Glomerular endothelial cell (primary cell): ENCODE data around the gene SLC16A7. TPM values are rescaled to one million over a fixed set of nuclear protein-coding genes. Genes with fewer than 3 reads are reported as not detected.
"Not testable (repeated sequence)": the region's sequence is repeated elsewhere in the genome, so short reads cannot be mapped to it uniquely, and the experiment has no call there.

Source experiments
- DNase-seq: peaks from one replicate; pipeline ENCODE4 v3.0.0-alpha.2; 2011; ENCODE audit warnings: low read depth, low spot score; ENCODE audit errors: extremely low read depth
- total RNA-seq: library from RNA; depleted of rRNA; stranded (reverse); fragments of >200 nt; gene quantifications from 2 replicates; pipeline ENCODE4 v1.2.3, GENCODE V29; 2015

Gene SLC16A7
- total RNA-seq, 1 donor from 2014 or later = 12.7 TPM

GRCh38 chr12:59733200-59733599 is 137.4 kb downstream of the SLC16A7 start:
- DNase-seq = no peak

- no peak for DNase-seq
Measured at GRCh38 chr12:59734371-59734770, 138.5 kb downstream of the SLC16A7 start.

- no peak for DNase-seq
Measured at GRCh38 chr12:59735231-59735630, 139.4 kb downstream of the SLC16A7 start.

DNA sequence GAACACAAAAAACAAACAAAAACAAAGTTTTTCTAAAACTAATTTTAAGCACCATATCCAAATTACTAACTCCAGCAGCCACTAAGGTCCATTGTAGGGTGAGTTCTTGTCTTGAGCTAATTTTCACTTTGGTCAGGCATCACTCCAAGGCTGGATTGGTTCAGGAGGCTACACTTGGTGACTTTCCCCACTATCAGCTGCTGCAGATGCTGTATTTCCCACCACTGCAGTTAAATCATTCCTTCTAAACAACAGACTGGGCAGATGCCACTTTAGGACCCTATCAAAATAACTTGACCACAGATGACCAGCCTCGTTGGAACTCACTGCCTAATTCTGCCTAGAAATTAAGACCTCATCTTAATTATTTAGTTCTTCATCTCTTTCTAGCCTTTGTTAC is 140.5 kb downstream of the SLC16A7 start:
- no peak for DNase-seq

- no peak for DNase-seq
Measured at GRCh38 chr12:59736786-59737185, 141.0 kb downstream of the SLC16A7 start.

GRCh38 chr12:59737725-59738463 is 142.1 kb downstream of the SLC16A7 start:
- DNase-seq = no peak

- no peak for DNase-seq
Measured at GRCh38 chr12:59742841-59743240, 147.0 kb downstream of the SLC16A7 start.

- no peak for DNase-seq
Measured at GRCh38 chr12:59744564-59744963, 148.7 kb downstream of the SLC16A7 start.

DNA sequence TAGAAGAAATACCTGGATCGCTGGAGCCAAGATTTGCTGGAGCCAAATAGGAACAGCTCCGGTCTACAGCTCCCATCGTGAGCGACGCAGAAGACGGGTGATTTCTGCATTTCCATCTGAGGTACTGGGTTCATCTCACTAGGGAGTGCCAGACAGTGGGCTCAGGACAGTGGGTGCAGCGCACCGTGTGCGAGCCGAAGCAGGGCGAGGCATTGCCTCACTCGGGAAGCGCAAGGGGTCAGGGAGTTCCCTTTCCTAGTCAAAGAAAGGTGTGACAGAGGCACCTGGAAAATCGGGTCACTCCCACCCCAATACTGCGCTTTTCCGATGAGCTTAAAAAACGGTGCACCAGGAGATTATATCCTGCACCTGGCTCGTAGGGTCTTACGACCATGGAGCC is 155.3 kb downstream of the SLC16A7 start:
- not testable (repeated sequence) for DNase-seq

DNA sequence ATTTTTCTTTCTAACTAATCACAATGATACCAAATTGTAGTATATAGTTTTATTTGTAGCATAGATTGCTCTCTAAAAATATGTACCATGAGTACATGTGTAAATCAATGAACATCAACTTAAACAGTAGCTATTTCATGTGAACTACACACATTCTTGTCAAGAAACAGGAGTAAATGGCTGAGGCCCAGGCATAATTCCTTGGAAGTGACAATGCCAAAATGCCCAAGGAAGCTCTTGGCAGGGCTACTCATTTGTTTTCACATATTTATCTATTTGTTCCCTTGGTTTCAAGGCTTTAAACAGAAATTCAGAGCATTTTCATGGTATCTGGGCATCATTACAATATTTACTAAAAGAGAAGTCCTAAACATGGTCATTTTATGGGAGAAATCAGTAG is 165.7 kb downstream of the SLC16A7 start:
- no peak for DNase-seq

DNA sequence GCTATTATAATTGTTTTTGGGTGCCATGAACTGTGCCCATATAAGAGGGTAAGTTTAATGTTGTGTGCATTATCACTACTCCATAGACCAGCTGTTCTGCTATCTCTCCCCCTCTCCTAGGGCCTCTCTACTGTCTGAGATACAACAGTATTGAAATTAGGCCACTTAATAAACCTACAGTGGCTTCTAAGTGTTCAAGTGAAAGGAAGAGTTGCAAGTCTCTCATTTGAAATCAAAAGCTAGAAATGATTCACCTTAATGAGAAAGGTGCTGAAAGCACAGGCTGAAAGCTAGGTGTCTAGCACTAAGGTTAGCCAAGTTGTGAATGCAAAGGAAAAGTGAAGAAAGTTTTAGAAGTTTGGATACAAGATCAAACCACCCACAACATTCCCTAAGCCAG is 168.0 kb downstream of the SLC16A7 start:
- DNase-seq = no peak

DNA sequence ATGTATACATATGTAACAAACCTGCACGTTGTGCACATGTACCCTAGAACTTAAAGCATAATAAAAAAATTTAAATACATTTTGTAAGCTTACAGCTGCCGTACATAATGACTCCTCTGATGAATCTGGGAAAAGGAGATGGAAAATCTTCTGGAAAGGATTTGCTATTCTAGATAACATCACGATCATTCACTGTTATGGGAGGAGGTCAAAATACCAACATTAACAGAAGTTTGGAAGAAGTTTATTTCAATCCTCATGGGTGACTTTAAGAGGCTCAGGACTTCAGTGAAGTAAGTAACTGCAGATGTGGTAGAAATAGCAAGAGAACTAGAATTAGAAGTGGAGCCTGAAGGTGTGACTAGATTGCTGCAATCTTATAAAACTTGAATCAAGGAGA is 172.2 kb downstream of the SLC16A7 start:
- no peak for DNase-seq

GRCh38 chr12:59780605-59781135 is 184.8 kb downstream of the SLC16A7 start:
- DNase-seq = no peak

DNA sequence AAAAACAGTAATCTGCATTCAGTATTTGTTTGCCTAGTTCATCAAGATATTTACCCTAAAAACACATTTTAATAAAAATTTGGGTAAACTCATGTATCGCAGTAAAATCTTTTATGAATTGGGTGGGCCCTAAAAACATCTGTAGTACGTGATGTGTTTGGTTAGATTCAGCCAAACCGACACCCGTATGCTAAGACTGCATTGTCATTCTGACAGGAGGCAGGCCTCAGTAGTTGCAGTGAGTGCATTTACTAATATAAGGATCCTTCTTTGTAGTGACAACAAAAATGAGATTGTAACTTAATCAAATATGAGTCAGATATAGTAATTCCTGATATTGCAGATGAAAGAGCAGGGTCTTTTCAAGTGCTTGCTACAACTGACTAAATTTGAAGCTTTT is 191.8 kb downstream of the SLC16A7 start:
- no peak for DNase-seq

DNA sequence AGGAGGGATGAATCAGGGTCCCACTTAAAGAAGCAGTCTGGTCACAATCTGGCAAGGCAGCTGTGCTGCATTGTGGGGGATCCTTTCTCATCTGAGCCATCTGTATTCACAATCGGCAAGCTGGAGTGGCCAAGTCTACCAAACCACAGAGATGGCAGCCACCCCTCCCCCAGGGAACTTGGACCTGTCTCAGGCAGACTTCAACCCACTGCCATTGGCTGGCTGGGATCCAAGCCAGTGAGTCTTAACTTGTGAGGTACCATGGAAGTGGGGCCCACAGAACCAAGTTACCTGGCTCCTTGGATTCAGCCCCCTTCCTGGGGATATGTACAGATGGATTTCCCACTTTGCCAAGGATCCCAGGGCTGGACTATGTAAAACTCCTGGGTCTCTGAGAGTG is 196.8 kb downstream of the SLC16A7 start:
- no peak for DNase-seq

- no peak for DNase-seq
Measured at GRCh38 chr12:59803735-59804134, 207.9 kb downstream of the SLC16A7 start.

DNA sequence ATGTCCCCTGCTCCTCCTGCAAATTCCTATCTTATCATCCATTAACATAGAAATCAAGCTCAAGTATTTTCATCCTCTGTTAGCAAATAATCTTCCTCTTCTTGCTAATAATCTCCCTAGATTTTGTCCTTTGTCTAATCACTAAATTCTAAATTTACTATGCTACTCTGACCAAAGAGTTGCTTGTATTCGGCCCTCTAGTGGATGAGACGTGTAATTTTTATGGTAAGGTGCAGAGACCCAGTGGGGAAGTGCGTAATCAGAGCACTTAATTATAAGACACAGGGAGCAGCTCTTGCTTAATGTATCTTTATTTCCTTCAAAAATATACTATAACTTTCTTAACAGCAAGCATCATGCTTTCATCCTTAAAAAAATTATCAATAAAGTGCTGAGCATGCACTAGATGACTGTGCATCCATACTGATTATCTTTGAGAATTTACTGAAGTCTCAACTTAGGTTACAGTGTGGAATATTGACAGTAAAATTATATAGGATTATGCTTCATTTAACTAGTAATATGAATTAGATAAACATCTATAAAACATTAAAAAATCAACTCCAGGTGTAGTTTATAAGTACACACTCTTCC is 212.6 kb downstream of the SLC16A7 start:
- DNase-seq = peak; percentile 16

- DNase-seq = no peak
Measured at GRCh38 chr12:59811991-59812390, 216.2 kb downstream of the SLC16A7 start.

DNA sequence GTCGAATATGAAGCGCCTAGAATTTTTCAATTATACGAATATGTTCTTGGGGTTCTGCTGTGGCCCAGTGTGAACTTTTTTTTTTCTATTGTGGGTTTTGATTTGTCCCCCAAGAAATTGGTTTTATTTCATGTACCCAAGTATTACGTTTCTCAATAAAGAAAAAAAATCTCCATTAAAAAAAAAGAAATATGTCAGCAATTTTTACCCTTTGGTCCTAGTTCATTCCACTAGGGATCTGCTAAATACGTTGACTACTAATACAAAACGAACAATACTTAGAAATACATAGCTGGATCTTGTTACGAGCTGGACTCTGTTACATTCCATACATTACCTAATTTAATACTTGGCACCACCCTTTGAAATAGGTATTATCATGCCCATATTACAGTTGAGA is 216.9 kb downstream of the SLC16A7 start:
- no peak for DNase-seq

GRCh38 chr12:59820594-59821011 is 224.8 kb downstream of the SLC16A7 start:
- DNase-seq = no peak

DNA sequence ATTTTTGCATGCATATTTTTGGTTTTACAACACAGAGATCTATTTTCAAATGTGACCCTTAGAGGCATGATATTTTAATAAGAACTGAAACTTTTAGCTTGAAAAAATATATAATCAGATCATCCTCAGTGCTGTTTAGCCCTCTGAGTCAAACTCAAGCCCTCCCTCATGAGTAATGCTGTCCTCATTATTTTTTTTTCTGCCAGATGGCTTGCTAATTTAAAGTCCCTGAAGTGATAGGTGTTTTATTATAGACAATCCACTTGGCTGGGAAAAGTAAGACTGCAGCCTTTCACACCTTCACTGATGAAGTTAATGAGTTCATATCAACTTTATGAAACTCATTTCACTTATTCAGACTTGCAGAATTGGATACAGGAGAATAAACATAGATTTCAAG is 227.7 kb downstream of the SLC16A7 start:
- no peak for DNase-seq

- DNase-seq = no peak
Measured at GRCh38 chr12:59827767-59828166, 231.9 kb downstream of the SLC16A7 start.
